ENCODE measurements around the gene PFKFB4. TPM values are rescaled to one million over a fixed set of nuclear protein-coding genes. Genes with fewer than 3 reads are reported as not detected.

Gene PFKFB4
- total RNA-seq, 2 experiments from 2014 or later, result 0.98 to 2.5 TPM

DNA sequence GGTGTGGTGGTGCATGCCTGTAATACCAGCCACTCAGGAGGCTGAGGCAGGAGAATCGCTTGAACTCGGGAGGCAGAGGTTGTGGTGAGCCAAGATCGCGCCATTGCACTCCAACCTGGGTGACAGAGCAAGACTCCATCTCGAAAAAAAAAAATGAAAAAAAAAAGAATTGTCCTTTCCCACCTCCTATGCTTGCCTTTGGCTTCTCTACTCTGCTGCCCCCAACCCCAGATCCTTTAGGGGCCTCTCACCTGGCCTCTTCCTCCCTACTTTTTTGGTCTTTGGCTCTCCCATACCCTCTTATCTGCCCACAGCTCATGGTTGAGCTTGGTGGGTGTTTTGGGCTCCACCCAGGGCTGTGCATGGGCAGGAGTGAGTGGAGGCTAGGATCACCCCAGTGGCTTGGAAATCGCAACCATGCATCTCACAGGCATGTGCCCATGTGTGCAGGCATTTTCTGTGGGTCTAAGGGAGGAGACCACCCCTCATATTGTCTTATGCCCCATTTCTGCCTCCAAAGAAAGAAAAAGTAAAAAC, 50.6 kb downstream of the PFKFB4 start:
- no peak for ATAC-seq (ENCODE audit: poor library complexity)
- TF ChIP-seq, protein P1, sequence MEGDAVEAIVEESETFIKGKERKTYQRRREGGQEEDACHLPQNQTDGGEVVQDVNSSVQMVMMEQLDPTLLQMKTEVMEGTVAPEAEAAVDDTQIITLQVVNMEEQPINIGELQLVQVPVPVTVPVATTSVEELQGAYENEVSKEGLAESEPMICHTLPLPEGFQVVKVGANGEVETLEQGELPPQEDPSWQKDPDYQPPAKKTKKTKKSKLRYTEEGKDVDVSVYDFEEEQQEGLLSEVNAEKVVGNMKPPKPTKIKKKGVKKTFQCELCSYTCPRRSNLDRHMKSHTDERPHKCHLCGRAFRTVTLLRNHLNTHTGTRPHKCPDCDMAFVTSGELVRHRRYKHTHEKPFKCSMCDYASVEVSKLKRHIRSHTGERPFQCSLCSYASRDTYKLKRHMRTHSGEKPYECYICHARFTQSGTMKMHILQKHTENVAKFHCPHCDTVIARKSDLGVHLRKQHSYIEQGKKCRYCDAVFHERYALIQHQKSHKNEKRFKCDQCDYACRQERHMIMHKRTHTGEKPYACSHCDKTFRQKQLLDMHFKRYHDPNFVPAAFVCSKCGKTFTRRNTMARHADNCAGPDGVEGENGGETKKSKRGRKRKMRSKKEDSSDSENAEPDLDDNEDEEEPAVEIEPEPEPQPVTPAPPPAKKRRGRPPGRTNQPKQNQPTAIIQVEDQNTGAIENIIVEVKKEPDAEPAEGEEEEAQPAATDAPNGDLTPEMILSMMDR (IDR thresholded peaks at IDR 0.05), result no peak
- Mint-ChIP-seq H3K27me3 (no peaks in the 10 kb centered on the region), H3K36me3 (ENCODE audit: low read depth) (peaks cover 8% of the 10 kb centered on the region), H3K9me3 (no peaks in the 10 kb centered on the region), H3K27ac (peak overlapping the region; percentile 74), H3K4me3 (peak overlapping the region; percentile 68), H3K4me1 (ENCODE audit: low read depth) (peaks cover 62% of the 10 kb centered on the region)
- Histone ChIP-seq H3K4me3 (ENCODE audit: low read length) (no peak overlapping the region), H3K27me3 (ENCODE audit: control insufficient read depth in 1 of 2, insufficient read depth in 2 of 2, low read length in 2 of 2) (no peaks in the 10 kb centered on the region), H3K36me3 (ENCODE audit: insufficient read depth, low read length) (no peaks in the 10 kb centered on the region), H3K27ac (ENCODE audit: low read depth in 1 of 2, low read length in 2 of 2) (no peak overlapping the region), H3K4me1 (ENCODE audit: insufficient read depth, low read length) (peaks cover 63% of the 10 kb centered on the region), H3K9me3 (ENCODE audit: control insufficient read depth in 1 of 2, insufficient read depth in 1 of 2, low read length in 2 of 2) (no peaks in the 10 kb centered on the region)
- CTCF ChIA-PET, result interaction anchor here (2.9 to 4.5 kb wide), 2 partner anchors 70 to 105 kb away, joined by 8 to 32 read pairs; no protein-coding TSS in a partner anchor
- intact Hi-C loops (cut with DNase I, micrococcal nuclease), result loop anchor here in 1 of 2 experiments (2.0 to 5.0 kb wide), 4 partner anchors 39 to 274 kb away; partner anchors contain the start of gene ATRIP
- POLR2A ChIA-PET, result interaction anchor here (0.6 to 3.3 kb wide), 3 partner anchors 9 to 66 kb away, joined by 3 to 14 read pairs (median 13); partner anchors contain the start of genes CCDC51 and TMA7
- no peak for DNase-seq

DNA sequence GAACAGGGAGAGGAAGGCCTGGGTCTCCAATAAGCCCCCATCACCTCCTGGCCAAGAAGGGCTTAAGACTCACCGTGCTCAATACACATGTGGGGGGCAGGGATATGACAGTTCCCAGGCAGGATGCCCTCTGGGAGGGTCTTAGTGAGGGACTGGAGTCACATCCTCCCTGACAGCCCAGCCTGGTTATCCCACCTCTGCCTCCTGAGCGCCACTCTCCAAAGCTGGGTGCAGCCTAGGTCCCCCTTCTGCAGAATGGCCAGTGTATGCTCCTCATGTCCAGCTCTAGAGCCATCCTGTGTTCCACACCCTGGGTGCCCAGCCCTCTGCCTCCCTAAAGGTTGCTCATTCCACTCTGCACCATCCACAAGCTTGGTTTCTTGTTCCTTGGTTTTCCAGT, 51.5 kb downstream of the PFKFB4 start:
- CTCF ChIA-PET, result no interaction called here
- Histone ChIP-seq H3K27me3 (ENCODE audit: control insufficient read depth in 1 of 2, insufficient read depth in 2 of 2, low read length in 2 of 2) (no peaks in the 10 kb centered on the region), H3K9me3 (ENCODE audit: control insufficient read depth in 1 of 2, insufficient read depth in 1 of 2, low read length in 2 of 2) (no peaks in the 10 kb centered on the region), H3K36me3 (ENCODE audit: insufficient read depth, low read length) (peaks cover 2% of the 10 kb centered on the region), H3K4me1 (ENCODE audit: insufficient read depth, low read length) (peaks cover 69% of the 10 kb centered on the region), H3K4me3 (ENCODE audit: low read length) (no peak overlapping the region), H3K27ac (ENCODE audit: low read depth in 1 of 2, low read length in 2 of 2) (no peak overlapping the region)
- ATAC-seq (ENCODE audit: poor library complexity) (no peak), DNase-seq (no peak)
- intact Hi-C loops (cut with DNase I, micrococcal nuclease), result loop anchor here in 1 of 2 experiments (5.0 kb wide), 1 partner anchor 273 kb away; no protein-coding TSS in a partner anchor
- H3K36me3 Mint-ChIP-seq (ENCODE audit: low read depth), result peaks cover 14% of the 10 kb centered on the region
- TF ChIP-seq, protein P1 (IDR thresholded peaks at IDR 0.05), result no peak
- H3K27ac Mint-ChIP-seq, result peak overlapping the region; percentile 74
- POLR2A ChIA-PET, result interaction anchor here (1.1 to 3.3 kb wide), 7 partner anchors 26 to 100 kb away, joined by 3 to 21 read pairs (median 13); partner anchors contain the start of genes CCDC51 and TMA7
- no peaks in the 10 kb centered on the region for H3K27me3 Mint-ChIP-seq
- H3K9me3 Mint-ChIP-seq, result no peaks in the 10 kb centered on the region
- peaks cover 63% of the 10 kb centered on the region for H3K4me1 Mint-ChIP-seq (ENCODE audit: low read depth)
- H3K4me3 Mint-ChIP-seq, result peak overlapping the region; percentile 84

DNA sequence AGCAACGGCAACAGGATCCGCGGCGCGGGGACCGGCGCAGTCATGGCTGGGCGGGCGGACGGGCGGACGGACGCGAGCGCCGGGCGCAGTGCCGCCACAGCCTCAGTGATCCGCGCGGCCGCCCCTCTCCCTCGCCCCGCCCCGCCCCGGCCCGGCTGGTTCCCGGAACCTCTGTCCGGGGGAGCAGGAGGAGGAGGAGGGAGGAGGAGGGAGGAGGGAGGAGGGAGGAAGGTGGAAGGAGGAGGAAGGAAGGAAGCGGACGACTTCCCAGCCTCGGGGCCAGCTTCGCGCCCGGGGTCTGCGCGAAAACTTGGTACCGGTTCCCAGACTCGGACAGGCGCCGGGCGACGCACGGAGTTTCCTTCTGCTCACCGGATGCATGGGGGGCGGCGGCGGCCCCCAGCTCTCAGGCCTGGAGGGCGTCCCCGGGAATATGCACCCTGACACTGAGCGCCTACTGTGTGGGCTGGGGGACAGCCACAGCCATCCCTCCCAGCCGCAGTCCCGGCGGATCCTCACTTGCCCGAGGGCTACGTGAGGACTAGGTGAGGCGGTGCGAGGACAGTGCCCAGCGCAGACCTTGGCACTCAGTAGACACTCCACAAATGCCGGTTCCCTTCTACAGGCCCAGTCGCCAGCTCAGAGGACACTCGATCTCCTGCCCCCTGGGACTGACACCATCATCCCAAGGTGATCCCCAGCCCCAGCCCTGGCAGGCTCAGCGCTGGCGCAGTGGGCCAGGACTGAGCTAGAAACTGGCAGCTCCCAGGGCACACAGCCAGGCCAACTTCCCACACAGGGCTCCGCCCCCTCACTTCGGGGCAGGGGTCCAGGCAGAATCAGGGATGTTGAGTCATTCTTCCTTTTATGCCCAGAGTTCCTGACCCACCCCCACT, 52.3 kb downstream of the PFKFB4 start, which contains the start of gene SHISA5:
SHISA5 (minus strand) TSS at position 124 of the 896 bp plus-strand sequence; CDS start at position 44, 80 bp downstream.
- H3K9me3 Mint-ChIP-seq, result no peaks in the 10 kb centered on the region
- peak in 13 of 14 experiments; percentile 27 to 71 (median 50) for DNase-seq
- intact Hi-C loops (cut with DNase I, micrococcal nuclease), result loop anchor here in 1 of 2 experiments (5.0 kb wide), 1 partner anchor 232 kb away; no protein-coding TSS in a partner anchor
- H3K9me3 ChIP-seq (ENCODE audit: control insufficient read depth in 1 of 2, insufficient read depth in 1 of 2, low read length in 2 of 2), result no peaks in the 10 kb centered on the region
- H3K36me3 ChIP-seq (ENCODE audit: insufficient read depth, low read length), result peaks cover 2% of the 10 kb centered on the region
- peak within 1 kb of the TSS; percentile 82 for H3K4me3 ChIP-seq (ENCODE audit: low read length)
- ATAC-seq (ENCODE audit: poor library complexity), result peak; percentile 57
- H3K4me3 Mint-ChIP-seq, result peak within 1 kb of the TSS; percentile 84
- H3K27me3 Mint-ChIP-seq, result no peaks in the 10 kb centered on the region
- H3K4me1 Mint-ChIP-seq (ENCODE audit: low read depth), result peaks cover 66% of the 10 kb centered on the region
- ChIA-PET POLR2A (interaction anchor here (0.8 to 3.1 kb wide), 7 partner anchors 11 to 99 kb away, joined by 3 to 21 read pairs (median 10); partner anchors contain the start of genes CCDC51 and TMA7), CTCF (interaction anchor here (1.0 kb wide), 1 partner anchor 68 kb away, joined by 4 read pairs; no protein-coding TSS in a partner anchor)
- TF ChIP-seq, protein P1 (IDR thresholded peaks at IDR 0.05), result no peak
- peaks cover 18% of the 10 kb centered on the region for H3K36me3 Mint-ChIP-seq (ENCODE audit: low read depth)
- peak within 1 kb of the TSS; percentile 78 for H3K27ac Mint-ChIP-seq
- peaks cover 69% of the 10 kb centered on the region for H3K4me1 ChIP-seq (ENCODE audit: insufficient read depth, low read length)
- no peaks in the 10 kb centered on the region for H3K27me3 ChIP-seq (ENCODE audit: control insufficient read depth in 1 of 2, insufficient read depth in 2 of 2, low read length in 2 of 2)
- H3K27ac ChIP-seq (ENCODE audit: low read depth in 1 of 2, low read length in 2 of 2), result peak within 1 kb of the TSS; percentile 21 to 40
